SK-N-SH (cell line): Measurements from ENCODE around the gene CDK15. TPM values are rescaled to one million over a fixed set of nuclear protein-coding genes. Genes with fewer than 3 reads are reported as not detected.

ENCODE experiments used
- CTCF ChIA-PET: fragments of 300-600, 350-600 bp; formaldehyde crosslinking; extraction: SDS; loops from one replicate; lab custom pipeline; 2021; lab: Yijun Ruan, JAX
- POLR2A ChIA-PET: fragments of 350-600 bp; sonication (Branson Sonifier 250); formaldehyde crosslinking; extraction: SDS; loops from one replicate; lab custom pipeline; 2020; ENCODE audit warnings: antibody characterized with exemption, inconsistent platforms; lab: Yijun Ruan, JAX
- DNase-seq: peaks from one replicate; pipeline ENCODE4 v3.0.0; 2012
- H2AFZ ChIP-seq: fragments of 200-600 bp; sonication (generic); 2 replicates; pipeline ENCODE4 v1.8.1; 2016; ENCODE audit warnings: antibody characterized with exemption, mild to moderate bottlenecking, low read depth
- H3F3A ChIP-seq: fragments of 200-600 bp; sonication (generic); replicated peaks from 2 replicates; pipeline ENCODE3; 2016; ENCODE audit warnings: antibody characterized with exemption, mild to moderate bottlenecking; ENCODE audit not compliant: insufficient read depth
- H3K27ac ChIP-seq, 2 experiments: fragments of 200-500 bp in 1 of 2; fragments of 200-600 bp in 1 of 2; sonication (Bioruptor generic) in 1 of 2; sonication (generic), shearing (Covaris generic) in 1 of 2; 2 replicates each; pipeline versions ENCODE4 v1.5.1 to v1.6.1; 2014 to 2016; ENCODE audit warnings: low read depth in 2 of 2, inconsistent platforms in 1 of 2, low read length in 1 of 2, mild to moderate bottlenecking in 1 of 2, mixed read lengths in 1 of 2
- H3K27me3 ChIP-seq: fragments of 200-600 bp; sonication (generic), shearing (Covaris generic); 2 replicates; pipeline ENCODE4 v1.6.1; 2016; ENCODE audit warnings: mixed run types; ENCODE audit not compliant: insufficient read depth
- H3K36me3 ChIP-seq, 2 experiments: fragments of 200-500 bp in 1 of 2; fragments of 200-600 bp in 1 of 2; sonication (Bioruptor generic) in 1 of 2; sonication (generic) in 1 of 2; replicated peaks in 1 of 2; 2 replicates each; pipeline versions ENCODE3 to v1.5.1; 2014 to 2016; ENCODE audit warnings: low read length in 1 of 2, mild to moderate bottlenecking in 1 of 2; ENCODE audit not compliant: insufficient read depth in 2 of 2, control insufficient read depth in 1 of 2
- H3K4me1 ChIP-seq, 2 experiments: fragments of 200-500 bp in 1 of 2; fragments of 200-600 bp in 1 of 2; sonication (Bioruptor generic) in 1 of 2; sonication (generic), shearing (Covaris generic) in 1 of 2; 2 replicates each; pipeline versions ENCODE4 v1.5.1 to v1.6.1; 2014 to 2016; ENCODE audit warnings: low read depth in 1 of 2, low read length in 1 of 2, mixed run types in 1 of 2; ENCODE audit not compliant: insufficient read depth in 2 of 2, control insufficient read depth in 1 of 2
- H3K4me2 ChIP-seq: fragments of 200-600 bp; sonication (generic), shearing (Covaris generic); 2 replicates; pipeline ENCODE4 v1.6.1; 2017; ENCODE audit warnings: mixed run types
- H3K4me3 ChIP-seq, 2 experiments: fragments of 200-500 bp in 1 of 2; fragments of 200-600 bp in 1 of 2; sonication (Bioruptor generic) in 1 of 2; sonication (generic), shearing (Covaris generic) in 1 of 2; 2 replicates each; pipeline versions ENCODE4 v1.5.1 to v1.8.1; 2014 to 2016; ENCODE audit warnings: low read depth in 2 of 2, inconsistent platforms in 1 of 2, low read length in 1 of 2, mild to moderate bottlenecking in 1 of 2, mixed read lengths in 1 of 2, moderate library complexity in 1 of 2
- H3K79me2 ChIP-seq: fragments of 200-600 bp; sonication (generic); 2 replicates; pipeline ENCODE4 v1.8.1; 2017; ENCODE audit warnings: mild to moderate bottlenecking; ENCODE audit not compliant: insufficient read depth
- H3K9ac ChIP-seq: fragments of 200-600 bp; sonication (generic); 2 replicates; pipeline ENCODE4 v1.6.1; 2017; ENCODE audit warnings: mixed run types
- H3K9me2 ChIP-seq: fragments of 200-600 bp; sonication (generic); 2 replicates; pipeline ENCODE4 v1.6.1; 2017; ENCODE audit warnings: mixed run types
- H3K9me3 ChIP-seq: fragments of 200-600 bp; sonication (generic); 2 replicates; pipeline ENCODE4 v1.6.1; 2017; ENCODE audit warnings: mixed run types, mild to moderate bottlenecking, moderate library complexity
- H4K20me1 ChIP-seq: fragments of 200-600 bp; sonication (generic); 2 replicates; pipeline ENCODE4 v1.6.1; 2017; ENCODE audit warnings: mild to moderate bottlenecking, mixed run types; ENCODE audit not compliant: insufficient read depth
- CHD2 ChIP-seq: fragments of 150-350 bp; IDR thresholded peaks from 2 replicates; pipeline ENCODE4 v1.6.1; 2018; ENCODE audit warnings: low read length; ENCODE audit not compliant: partially characterized antibody
- ELF1 ChIP-seq: IDR thresholded peaks from 2 replicates; pipeline ENCODE4 v1.4.0; 2012
- EZH2phosphoT487 ChIP-seq: fragments of 200-600 bp; sonication (generic); IDR thresholded peaks from 2 replicates; pipeline ENCODE4 v1.6.1; 2017; ENCODE audit warnings: low read depth, mixed run types, mild to moderate bottlenecking, antibody characterized with exemption, moderate library complexity, borderline replicate concordance
- FOXJ3 ChIP-seq: sonication (generic); formaldehyde crosslinking; IDR thresholded peaks from 2 replicates; pipeline ENCODE4 v1.5.1; 2020; ENCODE audit warnings: mild to moderate bottlenecking, missing genetic modification reagents
- JUND ChIP-seq: IDR thresholded peaks from 2 replicates; pipeline ENCODE4 v1.4.0; 2012
- REST ChIP-seq: IDR thresholded peaks from 2 replicates; pipeline ENCODE4 v1.6.1; 2012; ENCODE audit warnings: mild to moderate bottlenecking, low read depth, low read length, moderate library complexity
- RFX5 ChIP-seq: IDR thresholded peaks from 2 replicates; pipeline ENCODE4 v1.6.1; 2012; ENCODE audit warnings: mild to moderate bottlenecking, improper control_type of control experiment, low read length
- SIN3A ChIP-seq: IDR thresholded peaks from 2 replicates; pipeline ENCODE4 v1.6.1; 2012; ENCODE audit warnings: low read depth, mild to moderate bottlenecking, low read length, moderate library complexity, borderline replicate concordance
- TCF12 ChIP-seq: IDR thresholded peaks from 2 replicates; pipeline ENCODE4 v1.4.0; 2012
- WGBS: methylation state at CpG from one replicate; pipeline ENCODE4 v1.1.6; 2017; ENCODE audit warnings: low lambda C conversion rate; 5-methylcytosine and 5-hydroxymethylcytosine counted together
- polyA plus RNA-seq, 3 experiments: library from polyadenylated mRNA; depleted of rRNA; stranded (reverse); fragments of >200 nt; gene quantifications; 2 replicates each; pipeline ENCODE4 v1.2.3, GENCODE V29; 2012
- TF ChIP-seq, protein P1 (sequence below): fragments of 150-350 bp; IDR thresholded peaks from 2 replicates; pipeline ENCODE4 v1.6.1; 2016; ENCODE audit warnings: mild to moderate bottlenecking, low read depth, low read length
- TF ChIP-seq, protein P2 (sequence below): IDR thresholded peaks from 2 replicates; pipeline ENCODE4 v1.4.0; 2012; ENCODE audit warnings: low read depth, borderline replicate concordance
- TF ChIP-seq, protein P3 (sequence below): IDR thresholded peaks from 2 replicates; pipeline ENCODE4; 2012

Gene CDK15
- polyA plus RNA-seq, 1 of the 3 experiments (the other 2 are of a cell fraction): 1.8 TPM

DNA sequence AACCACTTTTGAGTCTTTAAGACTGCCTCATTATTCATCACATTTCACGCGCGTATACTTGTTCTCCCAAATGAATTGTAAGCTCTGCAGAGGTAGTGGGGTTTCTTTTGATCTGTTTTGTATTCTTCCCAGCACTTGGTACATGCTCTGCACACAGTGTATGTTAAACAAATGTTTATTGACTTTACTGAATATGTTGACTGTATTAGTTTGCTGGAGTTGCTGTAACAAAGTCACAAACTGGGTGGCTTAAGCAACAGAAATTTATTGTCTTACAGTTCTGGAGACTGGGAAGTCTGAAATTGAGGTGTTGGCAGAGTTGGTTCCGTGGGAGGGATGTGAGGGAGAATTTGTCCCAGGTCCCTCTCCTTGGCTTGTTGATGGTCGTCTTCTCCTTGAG lies 65.1 kb downstream of the CDK15 start:
- no peaks in the 10 kb centered on the region for H3K79me2 ChIP-seq
- H3K27me3 ChIP-seq: no peaks in the 10 kb centered on the region
- H3K4me3 ChIP-seq: no peak overlapping the region
- peaks cover 5% of the 10 kb centered on the region for H3F3A ChIP-seq
- no peaks in the 10 kb centered on the region for H3K9me2 ChIP-seq
- H3K36me3 ChIP-seq: no peaks in the 10 kb centered on the region
- DNase-seq: no peak
- no peak overlapping the region for H3K27ac ChIP-seq
- no peaks in the 10 kb centered on the region for H3K9me3 ChIP-seq
- no peaks in the 10 kb centered on the region for H4K20me1 ChIP-seq
- ChIA-PET POLR2A (no interaction called here), CTCF (interaction anchor here (1.0 to 5.0 kb wide), 2 partner anchors 11 to 56 kb away, joined by 3 to 23 read pairs; no protein-coding TSS in a partner anchor)
- H3K9ac ChIP-seq: no peak overlapping the region
- TF ChIP-seq FOXJ3 (CRISPR knock-in tag) (no peak), RFX5 (no peak), SIN3A (no peak), JUND (no peak), TCF12 (no peak), CHD2 (no peak), REST (no peak), ELF1 (no peak), EZH2phosphoT487 (no peak)
- TF ChIP-seq, protein P1, sequence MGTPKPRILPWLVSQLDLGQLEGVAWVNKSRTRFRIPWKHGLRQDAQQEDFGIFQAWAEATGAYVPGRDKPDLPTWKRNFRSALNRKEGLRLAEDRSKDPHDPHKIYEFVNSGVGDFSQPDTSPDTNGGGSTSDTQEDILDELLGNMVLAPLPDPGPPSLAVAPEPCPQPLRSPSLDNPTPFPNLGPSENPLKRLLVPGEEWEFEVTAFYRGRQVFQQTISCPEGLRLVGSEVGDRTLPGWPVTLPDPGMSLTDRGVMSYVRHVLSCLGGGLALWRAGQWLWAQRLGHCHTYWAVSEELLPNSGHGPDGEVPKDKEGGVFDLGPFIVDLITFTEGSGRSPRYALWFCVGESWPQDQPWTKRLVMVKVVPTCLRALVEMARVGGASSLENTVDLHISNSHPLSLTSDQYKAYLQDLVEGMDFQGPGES: no peak
- TF ChIP-seq, protein P2, sequence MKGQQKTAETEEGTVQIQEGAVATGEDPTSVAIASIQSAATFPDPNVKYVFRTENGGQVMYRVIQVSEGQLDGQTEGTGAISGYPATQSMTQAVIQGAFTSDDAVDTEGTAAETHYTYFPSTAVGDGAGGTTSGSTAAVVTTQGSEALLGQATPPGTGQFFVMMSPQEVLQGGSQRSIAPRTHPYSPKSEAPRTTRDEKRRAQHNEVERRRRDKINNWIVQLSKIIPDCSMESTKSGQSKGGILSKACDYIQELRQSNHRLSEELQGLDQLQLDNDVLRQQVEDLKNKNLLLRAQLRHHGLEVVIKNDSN: no peak
- TF ChIP-seq, protein P3, sequence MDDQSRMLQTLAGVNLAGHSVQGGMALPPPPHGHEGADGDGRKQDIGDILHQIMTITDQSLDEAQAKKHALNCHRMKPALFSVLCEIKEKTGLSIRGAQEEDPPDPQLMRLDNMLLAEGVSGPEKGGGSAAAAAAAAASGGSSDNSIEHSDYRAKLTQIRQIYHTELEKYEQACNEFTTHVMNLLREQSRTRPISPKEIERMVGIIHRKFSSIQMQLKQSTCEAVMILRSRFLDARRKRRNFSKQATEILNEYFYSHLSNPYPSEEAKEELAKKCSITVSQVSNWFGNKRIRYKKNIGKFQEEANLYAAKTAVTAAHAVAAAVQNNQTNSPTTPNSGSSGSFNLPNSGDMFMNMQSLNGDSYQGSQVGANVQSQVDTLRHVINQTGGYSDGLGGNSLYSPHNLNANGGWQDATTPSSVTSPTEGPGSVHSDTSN: no peak
- no peak overlapping the region for H3K4me2 ChIP-seq
- peaks cover under 1 to 3% of the 10 kb centered on the region in 2 experiments; a peak in 1 of 4 replicates for H3K4me1 ChIP-seq
- H2AFZ ChIP-seq: no peak overlapping the region
- 94% methylated on average over 5 of the region's 5 CpGs for WGBS
